IMR-90 (cell line): ENCODE results near the gene KCTD10. TPM values are rescaled to one million over a fixed set of nuclear protein-coding genes. Genes with fewer than 3 reads are reported as not detected.

ENCODE experiments used
- ATAC-seq: fragments of 200-7000 bp; cut with Tn5 transposase; 2 replicates; pipeline ENCODE4 v1.9.1; 2020; ENCODE audit warnings: low read depth, mild to moderate bottlenecking, moderate library complexity
- BruUV-seq: library from RNA; stranded (reverse); fragments of 400-500 nt; replicated peaks from 2 replicates; lab custom pipeline; 2021; lab: Mats Ljungman, UMichigan
- CTCF ChIA-PET: fragments of 300-600 bp; formaldehyde crosslinking; extraction: SDS; loops from one replicate; lab custom pipeline; 2021; ENCODE audit warnings: antibody characterized with exemption; lab: Yijun Ruan, JAX
- POLR2A ChIA-PET: fragments of 300-600 bp; sonication (Branson Sonifier 250); formaldehyde crosslinking; loops from one replicate; lab custom pipeline; 2022; ENCODE audit warnings: antibody characterized with exemption; ENCODE audit not compliant: unreplicated experiment; lab: Charles Lee
- DNase-seq: peaks from one replicate; pipeline ENCODE4 v3.0.0; 2013
- H2AFZ ChIP-seq: replicated peaks from 2 replicates; pipeline ENCODE3; 2013; ENCODE audit warnings: low read length, mild to moderate bottlenecking; ENCODE audit not compliant: poor library complexity
- H2AK5ac ChIP-seq: 2 replicates; pipeline ENCODE4 v1.6.1; 2013; ENCODE audit warnings: low read depth, low read length, inconsistent platforms
- H2AK9ac ChIP-seq: replicated peaks from 2 replicates; pipeline ENCODE3; 2013; ENCODE audit warnings: mild to moderate bottlenecking, low read depth, low read length, moderate library complexity; ENCODE audit not compliant: poor library complexity
- H2BK120ac ChIP-seq: 2 replicates; pipeline ENCODE4 v1.6.1; 2013; ENCODE audit warnings: low read depth, low read length, inconsistent platforms
- H2BK15ac ChIP-seq: 3 replicates; pipeline ENCODE4 v1.6.1; 2013; ENCODE audit warnings: low read depth, low read length, inconsistent platforms
- H2BK20ac ChIP-seq: 2 replicates; pipeline ENCODE4 v1.6.1; 2013; ENCODE audit warnings: low read depth, mild to moderate bottlenecking, inconsistent platforms, low read length, moderate library complexity
- H2BK5ac ChIP-seq: 2 replicates; pipeline ENCODE4 v1.6.1; 2013; ENCODE audit warnings: mild to moderate bottlenecking, low read depth, low read length, inconsistent platforms; ENCODE audit not compliant: poor library complexity, severe bottlenecking
- H3K14ac ChIP-seq: replicated peaks from 2 replicates; pipeline ENCODE4 v1.6.1; 2013; ENCODE audit warnings: low read depth, low read length, inconsistent platforms
- H3K18ac ChIP-seq: 2 replicates; pipeline ENCODE4 v1.6.1; 2013; ENCODE audit warnings: low read depth, low read length, control low read depth
- H3K23ac ChIP-seq: 2 replicates; pipeline ENCODE4 v1.6.1; 2013; ENCODE audit warnings: low read depth, low read length, inconsistent platforms
- H3K27ac ChIP-seq: 2 replicates; pipeline ENCODE4 v1.5.1; 2013; ENCODE audit warnings: mild to moderate bottlenecking, control low read depth, low read length; ENCODE audit not compliant: insufficient read depth
- H3K27me3 ChIP-seq: 2 replicates; pipeline ENCODE4 v1.6.1; 2013; ENCODE audit warnings: low read length; ENCODE audit not compliant: control insufficient read depth, insufficient read depth
- H3K36me3 ChIP-seq: 2 replicates; pipeline ENCODE4 v1.6.1; 2013; ENCODE audit warnings: low read length, mixed read lengths; ENCODE audit not compliant: control insufficient read depth, insufficient read depth
- H3K4ac ChIP-seq: 2 replicates; pipeline ENCODE4 v1.6.1; 2013; ENCODE audit warnings: low read depth, low read length, inconsistent platforms
- H3K4me1 ChIP-seq: 2 replicates; pipeline ENCODE4 v1.6.1; 2013; ENCODE audit warnings: low read length, mixed read lengths; ENCODE audit not compliant: control insufficient read depth, insufficient read depth
- H3K4me2 ChIP-seq: 2 replicates; pipeline ENCODE4 v1.6.1; 2013; ENCODE audit warnings: low read depth, mild to moderate bottlenecking, control low read depth, low read length, moderate library complexity
- H3K4me3 ChIP-seq: 2 replicates; pipeline ENCODE4 v1.5.1; 2013; ENCODE audit warnings: low read depth, mild to moderate bottlenecking, control low read depth, low read length, moderate library complexity; ENCODE audit not compliant: insufficient read depth
- H3K56ac ChIP-seq: 2 replicates; pipeline ENCODE4 v1.6.1; 2013; ENCODE audit warnings: low read length, inconsistent platforms; ENCODE audit not compliant: insufficient read depth; ENCODE audit errors: extremely low read depth
- H3K79me1 ChIP-seq, 2 experiments: 2 replicates each; pipeline ENCODE4 v1.6.1; 2013; ENCODE audit warnings: low read length in 2 of 2, inconsistent platforms in 1 of 2, low read depth in 1 of 2
- H3K9ac ChIP-seq: 2 replicates; pipeline ENCODE4 v1.6.1; 2013; ENCODE audit warnings: low read depth, low read length, control low read depth
- H3K9me1 ChIP-seq: 2 replicates; pipeline ENCODE4 v1.6.1; 2013; ENCODE audit warnings: low read length, inconsistent platforms; ENCODE audit not compliant: insufficient read depth
- H3K9me3 ChIP-seq: 2 replicates; pipeline ENCODE4 v1.6.1; 2013; ENCODE audit warnings: low read length; ENCODE audit not compliant: control insufficient read depth, insufficient read depth
- H4K20me1 ChIP-seq: 2 replicates; pipeline ENCODE4 v1.6.1; 2013; ENCODE audit warnings: low read length, inconsistent platforms; ENCODE audit not compliant: insufficient read depth
- H4K5ac ChIP-seq: 2 replicates; pipeline ENCODE4 v1.6.1; 2013; ENCODE audit warnings: mild to moderate bottlenecking, low read depth, low read length, control low read depth
- H4K8ac ChIP-seq, 2 experiments: 2 replicates each; pipeline ENCODE4 v1.6.1; 2013; ENCODE audit warnings: low read depth in 2 of 2, low read length in 2 of 2, control low read depth in 1 of 2, inconsistent platforms in 1 of 2
- H4K91ac ChIP-seq: 2 replicates; pipeline ENCODE4 v1.6.1; 2013; ENCODE audit warnings: low read depth, low read length, inconsistent platforms; ENCODE audit not compliant: insufficient read depth
- BHLHE40 ChIP-seq: fragments of 150-350 bp; IDR thresholded peaks from 2 replicates; pipeline ENCODE4 v1.6.1; 2016; ENCODE audit warnings: mild to moderate bottlenecking, low read depth, low read length
- CTCF ChIP-seq: conservative IDR thresholded peaks from 2 replicates; pipeline ENCODE4 v1.5.1; 2012; ENCODE audit warnings: mild to moderate bottlenecking, low read depth, low read length, improper control_type of control experiment
- ELK1 ChIP-seq: fragments of 150-350 bp; IDR thresholded peaks from 2 replicates; pipeline ENCODE4 v1.6.1; 2016; ENCODE audit warnings: low read depth, mild to moderate bottlenecking, low read length, moderate library complexity, borderline replicate concordance
- FOS ChIP-seq: fragments of 150-350 bp; IDR thresholded peaks from 2 replicates; pipeline ENCODE4 v1.6.1; 2016; ENCODE audit warnings: low read depth, low read length
- MAFK ChIP-seq: IDR thresholded peaks from 2 replicates; pipeline ENCODE4 v1.6.1; 2012; ENCODE audit warnings: low read depth, low read length, improper control_type of control experiment
- MAZ ChIP-seq: IDR thresholded peaks from 2 replicates; pipeline ENCODE4 v1.6.1; 2012; ENCODE audit warnings: low read depth, mild to moderate bottlenecking, low read length, improper control_type of control experiment, moderate library complexity, borderline replicate concordance
- MXI1 ChIP-seq: IDR thresholded peaks from 2 replicates; pipeline ENCODE4 v1.6.1; 2012; ENCODE audit warnings: low read depth, mild to moderate bottlenecking, low read length, moderate library complexity, borderline replicate concordance
- NFE2L2 ChIP-seq: fragments of 150-350 bp; IDR thresholded peaks from 2 replicates; pipeline ENCODE4 v1.6.1; 2016; ENCODE audit warnings: low read depth, mild to moderate bottlenecking, low read length
- POLR2A ChIP-seq: IDR thresholded peaks from 2 replicates; pipeline ENCODE4 v1.6.1; 2012; ENCODE audit warnings: mild to moderate bottlenecking, low read depth, low read length
- RCOR1 ChIP-seq: IDR thresholded peaks from 2 replicates; pipeline ENCODE4 v1.6.1; 2012; ENCODE audit warnings: mild to moderate bottlenecking, low read length, improper control_type of control experiment; ENCODE audit not compliant: insufficient replicate concordance
- RFX5 ChIP-seq: IDR thresholded peaks from 2 replicates; pipeline ENCODE4 v1.8.0; 2012; ENCODE audit warnings: low read depth, mild to moderate bottlenecking, low read length, moderate library complexity
- SMC3 ChIP-seq: fragments of 150-350 bp; IDR thresholded peaks from 2 replicates; pipeline ENCODE4 v1.6.1; 2016; ENCODE audit warnings: low read depth, mild to moderate bottlenecking, antibody characterized with exemption, low read length, moderate library complexity
- whole genome bisulfite sequencing, 2 experiments: methylation state at CpG; one replicate each; pipeline versions ENCODE4 v1.1.5 to v1.1.7; 2013; ENCODE audit warnings: missing lambda C conversion rate in 2 of 2; ENCODE audit not compliant: insufficient read length in 1 of 2; ENCODE audit errors: extremely low coverage in 2 of 2; 5-methylcytosine and 5-hydroxymethylcytosine counted together
- dilution Hi-C: fragments of 300-500 bp; cut with HindIII; formaldehyde crosslinking; loops from one replicate; pipeline ENCODE4 v1.14.3; 2018; ENCODE audit warnings: low sequenced_read_pairs; ENCODE audit not compliant: unreplicated experiment
- in situ Hi-C: fragments of 300-500 bp; cut with MboI; formaldehyde crosslinking; loops from 3 replicates; pipeline ENCODE4 v1.14.3; 2019; ENCODE audit warnings: low sequenced_read_pairs, inconsistent platforms, mixed read lengths
- intact Hi-C: fragments of 100-400 bp; cut with micrococcal nuclease; formaldehyde crosslinking; loops from 2 replicates; pipeline ENCODE4 v1.10.0; 2022
- polyA plus RNA-seq, 3 experiments: library from polyadenylated mRNA; depleted of rRNA; stranded (reverse); fragments of >200 nt; gene quantifications; 2 replicates each; pipeline ENCODE4 v1.2.3, GENCODE V29; 2012; ENCODE audit warnings: low replicate concordance in 1 of 3
- total RNA-seq: library from RNA; depleted of rRNA; stranded (reverse); fragments of >200 nt; gene quantifications from 2 replicates; pipeline ENCODE4 v1.2.3, GENCODE V29; 2012

The KCTD10 gene
- total and polyA plus RNA-seq, 2 of the 4 experiments (the other 2 are of a cell fraction) = 72.1 to 88.4 TPM

GRCh38 chr12:109510196-109510595 lies 33.1 kb upstream of the KCTD10 start:
- ChIA-PET POLR2A (no interaction called here), CTCF (interaction anchor here (1.9 kb wide), 1 partner anchor 9 kb away, joined by 5 read pairs; no protein-coding TSS in a partner anchor)
- ATAC-seq (no peak), DNase-seq (no peak)
- H2BK20ac ChIP-seq = no peak overlapping the region
- no peak overlapping the region for H4K8ac ChIP-seq
- no peak overlapping the region for H2AK5ac ChIP-seq
- H3K79me1 ChIP-seq = no peaks in the 10 kb centered on the region
- H2BK120ac ChIP-seq = no peak overlapping the region
- no peak overlapping the region for H2AK9ac ChIP-seq
- H4K20me1 ChIP-seq = 0 out of 2 replicates have a peak, but pooled peaks cover 3% of the 10 kb centered on the region
- H4K91ac ChIP-seq = no peak overlapping the region
- dilution Hi-C loops (no loop called here), in situ Hi-C loops (no loop called here), intact Hi-C loops (no loop called here)
- no TSS peak for BruUV-seq
- no peak for TF ChIP-seq MXI1
- TF ChIP-seq RCOR1 = no peak
- no peak for TF ChIP-seq BHLHE40
- no peak for TF ChIP-seq FOS
- no peak for TF ChIP-seq CTCF
- TF ChIP-seq SMC3 = no peak
- no peak for TF ChIP-seq MAFK
- no peak for TF ChIP-seq RFX5
- no peak for TF ChIP-seq POLR2A
- TF ChIP-seq MAZ = no peak
- no peak for TF ChIP-seq NFE2L2
- no peak for TF ChIP-seq ELK1
- H3K9me3 ChIP-seq = no peaks in the 10 kb centered on the region
- 0 out of 2 replicates have a peak, but pooled peaks cover 3% of the 10 kb centered on the region for H3K9me1 ChIP-seq
- no peak overlapping the region for H3K4ac ChIP-seq
- no peak overlapping the region for H3K4me2 ChIP-seq
- no peak overlapping the region for H3K9ac ChIP-seq
- no peak overlapping the region for H3K4me3 ChIP-seq
- H3K36me3 ChIP-seq = peaks cover 65% of the 10 kb centered on the region
- no peak overlapping the region for H3K23ac ChIP-seq
- H3K18ac ChIP-seq = no peak overlapping the region
- H3K56ac ChIP-seq = no peak overlapping the region
- no peak overlapping the region for H3K27ac ChIP-seq
- no peak overlapping the region for H3K14ac ChIP-seq
- H4K5ac ChIP-seq = no peak overlapping the region
- no peaks in the 10 kb centered on the region for H3K27me3 ChIP-seq
- WGBS, 2 experiments = 90% methylated on average over 2 of the region's 15 CpGs; no CpG with 5 or more reads in 1 of the 2 experiments
- H2BK15ac ChIP-seq = no peak overlapping the region
- no peaks in the 10 kb centered on the region for H3K4me1 ChIP-seq
- no peak overlapping the region for H2AFZ ChIP-seq
- no peak overlapping the region for H2BK5ac ChIP-seq
